H9 (cell line): ENCODE data around the gene CXCL14. TPM values are rescaled to one million over a fixed set of nuclear protein-coding genes. Genes with fewer than 3 reads are reported as not detected.

ENCODE experiments used
- DNase-seq: peaks from one replicate; pipeline ENCODE4 v3.0.0-alpha.2; 2017
- H2AFZ ChIP-seq: one replicate; pipeline ENCODE4 v1.6.1; 2013; ENCODE audit warnings: mild to moderate bottlenecking, low read length, control low read depth, moderate library complexity
- H2AK5ac ChIP-seq: 2 replicates; pipeline ENCODE4 v1.6.1; 2013; ENCODE audit warnings: low read length, control low read depth, mixed read lengths; ENCODE audit not compliant: insufficient read length
- H2BK120ac ChIP-seq: one replicate; pipeline ENCODE4 v1.6.1; 2013; ENCODE audit warnings: low read depth, mild to moderate bottlenecking, low read length, control low read depth, inconsistent platforms; ENCODE audit not compliant: poor library complexity, severe bottlenecking
- H2BK12ac ChIP-seq: 2 replicates; pipeline ENCODE4 v1.6.1; 2013; ENCODE audit warnings: low read length, control low read depth, mixed read lengths, low read depth; ENCODE audit not compliant: insufficient read length
- H2BK15ac ChIP-seq: 2 replicates; pipeline ENCODE4 v1.6.1; 2013; ENCODE audit warnings: low read depth, low read length, control low read depth
- H2BK20ac ChIP-seq: one replicate; pipeline ENCODE4 v1.6.1; 2013; ENCODE audit warnings: low read depth, mild to moderate bottlenecking, low read length, control low read depth, inconsistent platforms; ENCODE audit not compliant: poor library complexity, severe bottlenecking
- H2BK5ac ChIP-seq: 2 replicates; pipeline ENCODE4 v1.6.1; 2013; ENCODE audit warnings: low read length, control low read depth, mixed read lengths; ENCODE audit not compliant: insufficient read length
- H3K14ac ChIP-seq: 2 replicates; pipeline ENCODE4 v1.6.1; 2013; ENCODE audit warnings: low read length, control low read depth; ENCODE audit not compliant: insufficient read depth
- H3K18ac ChIP-seq: 2 replicates; pipeline ENCODE4 v1.6.1; 2013; ENCODE audit warnings: low read depth, mild to moderate bottlenecking, mixed read lengths, low read length, control low read depth; ENCODE audit not compliant: insufficient read length
- H3K23ac ChIP-seq: 2 replicates; pipeline ENCODE4 v1.6.1; 2013; ENCODE audit warnings: low read length, control low read depth, mixed read lengths, low read depth; ENCODE audit not compliant: insufficient read length
- H3K23me2 ChIP-seq: 2 replicates; pipeline ENCODE4 v1.6.1; 2013; ENCODE audit warnings: low read depth, mild to moderate bottlenecking, mixed read lengths, low read length, control low read depth; ENCODE audit not compliant: insufficient read length, poor library complexity, severe bottlenecking
- H3K27ac ChIP-seq: 2 replicates; pipeline ENCODE4 v1.5.1; 2013; ENCODE audit warnings: low read length, control low read depth, mixed read lengths, low read depth; ENCODE audit not compliant: insufficient read length
- H3K27me3 ChIP-seq: 2 replicates; pipeline ENCODE4 v1.6.1; 2013; ENCODE audit warnings: low read length, control low read depth, inconsistent platforms; ENCODE audit not compliant: insufficient read depth
- H3K4ac ChIP-seq: 2 replicates; pipeline ENCODE4 v1.6.1; 2013; ENCODE audit warnings: low read depth, mild to moderate bottlenecking, control low read depth, inconsistent platforms, low read length, moderate library complexity
- H3K4me1 ChIP-seq: 2 replicates; pipeline ENCODE4 v1.6.1; 2013; ENCODE audit warnings: low read length, control low read depth, inconsistent platforms; ENCODE audit not compliant: insufficient read depth
- H3K4me2 ChIP-seq: 2 replicates; pipeline ENCODE4 v1.6.1; 2013; ENCODE audit warnings: low read length, control low read depth, mixed read lengths; ENCODE audit not compliant: insufficient read length, insufficient read depth
- H3K56ac ChIP-seq: 2 replicates; pipeline ENCODE4 v1.6.1; 2013; ENCODE audit warnings: low read depth, mild to moderate bottlenecking, mixed read lengths, low read length, control low read depth; ENCODE audit not compliant: insufficient read length
- H3K79me1 ChIP-seq: 2 replicates; pipeline ENCODE4 v1.6.1; 2013; ENCODE audit warnings: low read depth, mild to moderate bottlenecking, moderate library complexity, low read length, control low read depth, inconsistent platforms; ENCODE audit not compliant: insufficient read depth, poor library complexity, severe bottlenecking
- H3K79me2 ChIP-seq: 2 replicates; pipeline ENCODE4 v1.6.1; 2013; ENCODE audit warnings: low read length, control low read depth, inconsistent platforms; ENCODE audit not compliant: insufficient read depth
- H3K9ac ChIP-seq: 2 replicates; pipeline ENCODE4 v1.6.1; 2013; ENCODE audit warnings: low read length, control low read depth, mixed read lengths; ENCODE audit not compliant: insufficient read length; ENCODE audit errors: extremely low read depth
- H3K9me3 ChIP-seq: one replicate; pipeline ENCODE4 v1.6.1; 2013; ENCODE audit warnings: low read depth, low read length, inconsistent platforms; ENCODE audit not compliant: control insufficient read depth
- H3T11ph ChIP-seq: one replicate; pipeline ENCODE4 v1.6.1; 2013; ENCODE audit warnings: mild to moderate bottlenecking, low read length, control low read depth, inconsistent platforms
- H4K20me1 ChIP-seq: one replicate; pipeline ENCODE4 v1.6.1; 2013; ENCODE audit not compliant: control insufficient read depth, insufficient read length, insufficient read depth
- H4K5ac ChIP-seq: 2 replicates; pipeline ENCODE4 v1.6.1; 2013; ENCODE audit warnings: low read depth, mild to moderate bottlenecking, mixed read lengths, low read length, control low read depth; ENCODE audit not compliant: insufficient read length
- H4K8ac ChIP-seq: replicated peaks from 2 replicates; pipeline ENCODE4 v1.6.1; 2013; ENCODE audit warnings: low read length, control low read depth, mixed read lengths, low read depth; ENCODE audit not compliant: insufficient read length
- H4K91ac ChIP-seq: 2 replicates; pipeline ENCODE4 v1.6.1; 2013; ENCODE audit warnings: low read depth, mild to moderate bottlenecking, moderate library complexity, mixed read lengths, low read length, control low read depth; ENCODE audit not compliant: insufficient read length
- H3K27ac Mint-ChIP-seq, 3 experiments: 2 replicates in 2 of 3; 3 replicates in 1 of 3; pipeline ENCODE4 v1.8.0; 2020 to 2021; ENCODE audit warnings: mixed read lengths in 3 of 3, mild to moderate bottlenecking in 1 of 3, moderate library complexity in 1 of 3
- H3K27me3 Mint-ChIP-seq: 2 replicates; pipeline ENCODE4 v1.8.0; 2021; ENCODE audit warnings: low read depth, mild to moderate bottlenecking, moderate library complexity, mixed read lengths
- H3K36me3 Mint-ChIP-seq, 3 experiments: 2 replicates in 2 of 3; 3 replicates in 1 of 3; pipeline ENCODE4 v1.8.0; 2020 to 2021; ENCODE audit warnings: low read depth in 3 of 3, mixed read lengths in 3 of 3; ENCODE audit not compliant: insufficient read depth in 1 of 3
- H3K4me1 Mint-ChIP-seq, 2 experiments: 2 replicates each; pipeline ENCODE4 v1.8.0; 2020; ENCODE audit warnings: mixed read lengths in 2 of 2
- H3K4me3 Mint-ChIP-seq, 2 experiments: 2 replicates in 1 of 2; 3 replicates in 1 of 2; pipeline ENCODE4 v1.8.0; 2020 to 2021; ENCODE audit warnings: mild to moderate bottlenecking in 2 of 2, mixed read lengths in 2 of 2, moderate library complexity in 1 of 2
- H3K9me3 Mint-ChIP-seq, 2 experiments: 2 replicates in 1 of 2; 3 replicates in 1 of 2; pipeline ENCODE4 v1.8.0; 2020; ENCODE audit warnings: mild to moderate bottlenecking in 2 of 2, mixed read lengths in 2 of 2, moderate library complexity in 1 of 2
- CTCF ChIP-seq: fragments of 200-600 bp; sonication (generic); conservative IDR thresholded peaks from 3 replicates; pipeline ENCODE4 v1.8.0; 2021; ENCODE audit warnings: antibody characterized with exemption, mild to moderate bottlenecking
- whole genome bisulfite sequencing: extraction: QIAGEN DNeasy Blood & Tissue Kit; methylation state at CpG from one replicate; pipeline ENCODE4 v1.1.7; 2013; ENCODE audit warnings: missing lambda C conversion rate, low lambda C conversion rate, mixed read lengths; ENCODE audit not compliant: insufficient read length; ENCODE audit errors: extremely low coverage; 5-methylcytosine and 5-hydroxymethylcytosine counted together
- total RNA-seq: library from RNA; stranded (reverse); gene quantifications from 2 replicates; pipeline ENCODE4 v1.2.1, GENCODE V29; 2021

Gene CXCL14
- total RNA-seq, 1 experiment from 2014 or later: 1.1 TPM

GRCh38 chr5:135549413-135549812, 29.4 kb downstream of the CXCL14 start:
- H3K23ac ChIP-seq: no peak overlapping the region
- Mint-ChIP-seq H3K9me3 (peaks cover 0 to 3% of the 10 kb centered on the region in 2 experiments; a peak in 2 of 5 replicates), H3K4me1 (peaks cover 21 to 36% of the 10 kb centered on the region in 2 experiments), H3K4me3 (no peak overlapping the region), H3K27me3 (peaks cover 97% of the 10 kb centered on the region), H3K36me3 (no peaks in the 10 kb centered on the region), H3K27ac (no peak overlapping the region)
- no peak overlapping the region for H4K8ac ChIP-seq
- no peak overlapping the region for H3K4me2 ChIP-seq
- H3T11ph ChIP-seq: no peak overlapping the region
- no peak overlapping the region for H3K18ac ChIP-seq
- no peak for DNase-seq
- no peak overlapping the region for H3K56ac ChIP-seq
- H4K5ac ChIP-seq: no peak overlapping the region
- peaks cover 69% of the 10 kb centered on the region for H3K27me3 ChIP-seq
- no peaks in the 10 kb centered on the region for H3K9me3 ChIP-seq
- no peak overlapping the region for H2BK12ac ChIP-seq
- H4K20me1 ChIP-seq: no peaks in the 10 kb centered on the region
- H3K9ac ChIP-seq: no peak overlapping the region
- no peak overlapping the region for H2AFZ ChIP-seq
- H3K79me2 ChIP-seq: no peaks in the 10 kb centered on the region
- no peak overlapping the region for H2BK120ac ChIP-seq
- H3K4ac ChIP-seq: no peak overlapping the region
- no peak overlapping the region for H4K91ac ChIP-seq
- H3K27ac ChIP-seq: no peak overlapping the region
- H3K79me1 ChIP-seq: no peaks in the 10 kb centered on the region
- H3K4me1 ChIP-seq: no peaks in the 10 kb centered on the region
- H3K23me2 ChIP-seq: no peaks in the 10 kb centered on the region
- no peak overlapping the region for H2BK20ac ChIP-seq
- no peak overlapping the region for H2BK5ac ChIP-seq
- H2BK15ac ChIP-seq: no peak overlapping the region
- TF ChIP-seq CTCF: no peak
- no peak overlapping the region for H3K14ac ChIP-seq
- no CpG with 5 or more reads among the region's 4 CpGs for WGBS
- no peak overlapping the region for H2AK5ac ChIP-seq
